Cardiac fibroblast (primary cell): ENCODE measurements around the gene GLYAT.

Experiments
- DNase-seq, 2 donors: peaks; one replicate each; pipeline versions ENCODE4 v3.0.0 to v3.0.0-alpha.2; 2010; ENCODE audit warnings: low read depth in 2 of 2
- H3K4me3 ChIP-seq, 2 donors: replicated peaks in 1 of 2; 1 replicate in 1 of 2; 2 replicates in 1 of 2; pipeline ENCODE4 v1.5.1; 2011; ENCODE audit warnings: low read depth in 2 of 2, low read length in 2 of 2, mild to moderate bottlenecking in 2 of 2, moderate library complexity in 1 of 2
- TF ChIP-seq, protein P1 (sequence below): IDR thresholded peaks from one replicate; pipeline ENCODE4 v1.5.1; 2011; ENCODE audit warnings: low read depth, mild to moderate bottlenecking, low read length, inconsistent platforms

Gene GLYAT

GRCh38 chr11:58773337-58773736 lies 41.6 kb upstream of the GLYAT start:
- no peak overlapping the region for H3K4me3 ChIP-seq
- DNase-seq: no peak
- TF ChIP-seq, protein P1, sequence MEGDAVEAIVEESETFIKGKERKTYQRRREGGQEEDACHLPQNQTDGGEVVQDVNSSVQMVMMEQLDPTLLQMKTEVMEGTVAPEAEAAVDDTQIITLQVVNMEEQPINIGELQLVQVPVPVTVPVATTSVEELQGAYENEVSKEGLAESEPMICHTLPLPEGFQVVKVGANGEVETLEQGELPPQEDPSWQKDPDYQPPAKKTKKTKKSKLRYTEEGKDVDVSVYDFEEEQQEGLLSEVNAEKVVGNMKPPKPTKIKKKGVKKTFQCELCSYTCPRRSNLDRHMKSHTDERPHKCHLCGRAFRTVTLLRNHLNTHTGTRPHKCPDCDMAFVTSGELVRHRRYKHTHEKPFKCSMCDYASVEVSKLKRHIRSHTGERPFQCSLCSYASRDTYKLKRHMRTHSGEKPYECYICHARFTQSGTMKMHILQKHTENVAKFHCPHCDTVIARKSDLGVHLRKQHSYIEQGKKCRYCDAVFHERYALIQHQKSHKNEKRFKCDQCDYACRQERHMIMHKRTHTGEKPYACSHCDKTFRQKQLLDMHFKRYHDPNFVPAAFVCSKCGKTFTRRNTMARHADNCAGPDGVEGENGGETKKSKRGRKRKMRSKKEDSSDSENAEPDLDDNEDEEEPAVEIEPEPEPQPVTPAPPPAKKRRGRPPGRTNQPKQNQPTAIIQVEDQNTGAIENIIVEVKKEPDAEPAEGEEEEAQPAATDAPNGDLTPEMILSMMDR: no peak

GRCh38 chr11:58772329-58773285 lies 40.9 kb upstream of the GLYAT start:
- no peak for DNase-seq
- H3K4me3 ChIP-seq: no peak overlapping the region

GRCh38 chr11:58771458-58771855 lies 39.7 kb upstream of the GLYAT start:
- DNase-seq: no peak
- H3K4me3 ChIP-seq: no peak overlapping the region
- TF ChIP-seq, protein P1: no peak

More at GRCh38 chr11:58772329-58773285, 40.9 kb upstream of the GLYAT start:
- TF ChIP-seq, protein P1: no peak

DNA sequence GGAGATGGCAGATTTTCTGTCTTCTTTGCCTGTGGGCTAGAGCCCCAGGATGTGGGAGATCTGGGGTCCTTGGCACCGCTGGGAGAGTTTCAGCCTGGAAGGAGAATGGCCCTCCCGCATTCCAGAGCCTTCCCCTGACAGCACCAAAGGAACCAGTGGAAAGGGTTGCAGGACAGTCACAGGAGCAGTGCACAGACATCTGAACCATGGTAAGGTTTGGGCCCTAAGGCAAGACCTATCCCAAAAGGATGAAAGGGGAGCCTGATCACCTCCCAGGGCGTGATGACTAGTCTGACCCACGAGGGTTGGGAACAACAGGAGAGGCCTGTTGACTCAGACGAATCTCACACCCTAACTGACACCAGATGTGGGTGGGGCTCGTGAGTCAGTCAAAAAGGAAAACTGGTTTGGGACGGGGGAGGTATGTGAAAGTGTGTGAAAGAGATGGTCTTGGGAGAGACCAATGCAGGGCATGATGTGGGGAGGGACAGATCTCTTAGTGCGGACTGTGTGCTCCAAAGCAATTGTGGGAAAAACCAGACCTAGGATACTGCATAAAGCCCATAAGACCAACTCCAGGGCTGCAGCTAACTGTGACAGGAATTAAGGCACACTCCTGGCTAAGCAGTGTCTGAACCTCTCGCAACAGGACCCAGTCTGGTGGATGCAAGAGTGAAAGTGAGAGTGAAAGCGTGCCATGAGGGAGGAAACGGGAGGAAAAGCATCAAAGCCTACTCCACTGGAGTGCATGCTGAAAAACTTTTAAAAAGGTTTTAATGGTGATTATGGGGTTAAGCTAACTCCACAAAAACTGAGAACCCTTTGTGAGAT lies 39.1 kb upstream of the GLYAT start:
- no peak overlapping the region for H3K4me3 ChIP-seq
- DNase-seq: peak in 1 of 2 donors; percentile 14
- TF ChIP-seq, protein P1: no peak

DNA sequence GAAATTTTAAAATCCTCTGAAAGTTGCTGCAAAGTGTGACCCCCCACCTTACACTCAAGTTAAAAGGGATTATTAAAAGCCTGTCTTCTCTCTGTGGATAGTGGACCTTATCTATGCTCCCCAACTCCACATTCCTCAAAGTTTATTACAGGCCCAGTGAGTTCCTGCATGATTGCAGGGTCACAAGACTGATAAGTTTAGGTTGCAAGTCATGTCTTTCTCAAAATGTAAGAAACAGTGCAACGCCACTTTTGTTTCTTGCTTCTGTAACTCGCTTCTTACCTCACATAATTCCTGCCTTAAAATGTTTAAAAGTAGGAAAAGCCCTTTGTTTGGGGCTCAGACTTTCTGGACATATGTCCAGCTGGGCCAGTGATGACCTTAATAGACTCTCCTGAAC lies 38.4 kb upstream of the GLYAT start:
- no peak for DNase-seq
- TF ChIP-seq, protein P1: no peak
- no peak overlapping the region for H3K4me3 ChIP-seq

- no peak for DNase-seq
- TF ChIP-seq, protein P1: no peak
- no peak overlapping the region for H3K4me3 ChIP-seq
These were observed 37.6 kb upstream of the GLYAT start for GRCh38 chr11:58769308-58769707.
